Measurements from ENCODE around the gene ATAD3A. TPM values are rescaled to one million over a fixed set of nuclear protein-coding genes. Genes with fewer than 3 reads are reported as not detected.

Gene ATAD3A
- total and polyA plus RNA-seq, 7 donors, result 8.6 to 40.4 (median 12.8) TPM

- intact Hi-C loops (cut with DNase I), result no loop called here
- Histone ChIP-seq H3K9me3 (no peaks in the 10 kb centered on the region), H3K27me3 (no peaks in the 10 kb centered on the region), H3K27ac (no peak overlapping the region), H3K4me3 (no peak overlapping the region), H3K4me1 (peaks cover 0 to 19% (median 14%) of the 10 kb centered on the region in 4 donors), H3K36me3 (peaks cover 21 to 52% (median 40%) of the 10 kb centered on the region in 4 donors)
- no peak for DNase-seq
- 84 to 94% methylated on average over 12 of the region's 12 CpGs for WGBS, 2 donors
- TF ChIP-seq POLR2A (IDR thresholded peaks at IDR 0.05) (no peak), POLR2AphosphoS5 (IDR thresholded peaks at IDR 0.05) (no peak), EP300 (IDR thresholded peaks at IDR 0.05) (no peak)
- TF ChIP-seq, protein P1, sequence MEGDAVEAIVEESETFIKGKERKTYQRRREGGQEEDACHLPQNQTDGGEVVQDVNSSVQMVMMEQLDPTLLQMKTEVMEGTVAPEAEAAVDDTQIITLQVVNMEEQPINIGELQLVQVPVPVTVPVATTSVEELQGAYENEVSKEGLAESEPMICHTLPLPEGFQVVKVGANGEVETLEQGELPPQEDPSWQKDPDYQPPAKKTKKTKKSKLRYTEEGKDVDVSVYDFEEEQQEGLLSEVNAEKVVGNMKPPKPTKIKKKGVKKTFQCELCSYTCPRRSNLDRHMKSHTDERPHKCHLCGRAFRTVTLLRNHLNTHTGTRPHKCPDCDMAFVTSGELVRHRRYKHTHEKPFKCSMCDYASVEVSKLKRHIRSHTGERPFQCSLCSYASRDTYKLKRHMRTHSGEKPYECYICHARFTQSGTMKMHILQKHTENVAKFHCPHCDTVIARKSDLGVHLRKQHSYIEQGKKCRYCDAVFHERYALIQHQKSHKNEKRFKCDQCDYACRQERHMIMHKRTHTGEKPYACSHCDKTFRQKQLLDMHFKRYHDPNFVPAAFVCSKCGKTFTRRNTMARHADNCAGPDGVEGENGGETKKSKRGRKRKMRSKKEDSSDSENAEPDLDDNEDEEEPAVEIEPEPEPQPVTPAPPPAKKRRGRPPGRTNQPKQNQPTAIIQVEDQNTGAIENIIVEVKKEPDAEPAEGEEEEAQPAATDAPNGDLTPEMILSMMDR (IDR thresholded peaks at IDR 0.05), result no peak
Observed at GRCh38 chr1:1563688-1564087, 51.7 kb downstream of the ATAD3A start.

GRCh38 chr1:1564268-1564667 lies 52.3 kb downstream of the ATAD3A start:
- no peak overlapping the region for H3K27ac ChIP-seq
- H3K27me3 ChIP-seq, result no peaks in the 10 kb centered on the region
- TF ChIP-seq, protein P1 (IDR thresholded peaks at IDR 0.05), result no peak
- TF ChIP-seq POLR2AphosphoS5 (IDR thresholded peaks at IDR 0.05) (no peak), POLR2A (IDR thresholded peaks at IDR 0.05) (no peak), EP300 (IDR thresholded peaks at IDR 0.05) (no peak)
- H3K9me3 ChIP-seq, result no peaks in the 10 kb centered on the region
- intact Hi-C loops (cut with DNase I), result no loop called here
- WGBS, 2 donors, result 91 to 92% methylated on average over 19 of the region's 19 CpGs
- H3K4me3 ChIP-seq, result no peak overlapping the region
- no peak for DNase-seq
- peaks cover 21 to 52% (median 40%) of the 10 kb centered on the region in 4 donors for H3K36me3 ChIP-seq
- peaks cover 0 to 23% (median 18%) of the 10 kb centered on the region in 4 donors for H3K4me1 ChIP-seq

DNA sequence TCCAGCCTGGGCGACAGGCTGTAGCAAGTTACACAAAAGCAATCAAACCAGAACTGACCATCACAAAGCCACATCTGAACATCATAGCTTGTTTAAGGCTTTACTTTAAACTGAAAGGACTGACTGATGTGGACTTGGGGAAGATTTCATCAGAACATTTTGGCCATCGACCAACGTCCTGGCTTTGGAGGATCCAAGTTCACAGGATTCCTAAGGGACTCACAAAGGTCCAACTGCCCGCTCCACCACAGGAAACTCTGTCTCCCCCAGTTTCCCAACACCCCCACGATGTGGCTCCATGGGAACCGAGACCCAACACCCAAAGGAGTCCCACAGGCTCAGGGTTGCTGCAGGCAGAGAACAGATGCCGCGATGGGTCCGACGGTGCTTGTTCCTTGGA lies 53.4 kb downstream of the ATAD3A start:
- no peak for TF ChIP-seq EP300 (IDR thresholded peaks at IDR 0.05)
- no peak for TF ChIP-seq POLR2AphosphoS5 (IDR thresholded peaks at IDR 0.05)
- TF ChIP-seq POLR2A (IDR thresholded peaks at IDR 0.05), result no peak
- TF ChIP-seq, protein P1 (IDR thresholded peaks at IDR 0.05), result no peak
- no peak overlapping the region for H3K27ac ChIP-seq
- no peak for DNase-seq
- peaks cover 21 to 47% (median 40%) of the 10 kb centered on the region in 4 donors for H3K36me3 ChIP-seq
- no peaks in the 10 kb centered on the region for H3K9me3 ChIP-seq
- peaks cover 0 to 31% (median 28%) of the 10 kb centered on the region in 4 donors for H3K4me1 ChIP-seq
- intact Hi-C loops (cut with DNase I), result no loop called here
- WGBS, 2 donors, result 94 to 95% methylated on average over 10 of the region's 10 CpGs
- no peaks in the 10 kb centered on the region for H3K27me3 ChIP-seq
- no peak overlapping the region for H3K4me3 ChIP-seq

- 90 to 91% methylated on average over 31 of the region's 31 CpGs for WGBS, 2 donors
- TF ChIP-seq POLR2AphosphoS5 (IDR thresholded peaks at IDR 0.05), result no peak
- no peak for TF ChIP-seq EP300 (IDR thresholded peaks at IDR 0.05)
- TF ChIP-seq, protein P1 (IDR thresholded peaks at IDR 0.05), result no peak
- DNase-seq, result no peak
- peak overlapping the region in 1 of 4 donors; percentile 31 for H3K27ac ChIP-seq
- peaks cover 0 to 45% (median 40%) of the 10 kb centered on the region in 4 donors for H3K4me1 ChIP-seq
- peaks cover 20 to 27% (median 24%) of the 10 kb centered on the region in 4 donors for H3K36me3 ChIP-seq
- H3K9me3 ChIP-seq, result no peaks in the 10 kb centered on the region
- no peaks in the 10 kb centered on the region for H3K27me3 ChIP-seq
- intact Hi-C loops (cut with DNase I), result no loop called here
- H3K4me3 ChIP-seq, result no peak overlapping the region
Observed at GRCh38 chr1:1567152-1567875, 55.4 kb downstream of the ATAD3A start.
